ENCODE measurements around the gene CADM1. TPM values are rescaled to one million over a fixed set of nuclear protein-coding genes. Genes with fewer than 3 reads are reported as not detected.

Gene CADM1
- total and polyA plus RNA-seq, 2 experiments from 2014 or later: 16.5 to 18.0 TPM

DNA sequence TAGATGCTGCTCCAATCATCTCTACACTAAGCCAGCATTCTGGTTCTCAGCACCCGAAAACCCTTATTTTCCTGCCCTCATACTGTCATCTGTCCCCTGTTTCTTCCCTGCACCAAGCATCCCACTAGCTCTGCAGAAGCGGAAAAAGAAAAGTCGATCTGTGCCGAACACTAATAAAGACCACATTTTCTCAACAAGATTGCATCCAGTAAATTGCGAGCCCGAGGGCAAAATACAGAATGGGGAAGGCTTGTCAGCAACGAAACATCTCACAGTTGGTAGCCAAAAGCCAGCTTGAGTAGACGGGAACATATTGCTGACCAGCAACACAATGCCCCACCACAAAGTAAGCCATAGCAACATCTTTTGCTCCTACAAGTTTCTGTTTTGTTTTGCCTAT is 227.4 kb downstream of the CADM1 start:
- no peak overlapping the region for H3K4me3 ChIP-seq
- DNase-seq (ENCODE audit: low spot score) (no peak), ATAC-seq (no peak)
- H3K27ac ChIP-seq (ENCODE audit: low read depth): no peak overlapping the region
- Mint-ChIP-seq H3K27me3 (ENCODE audit: insufficient read depth, low read depth, poor library complexity) (peaks cover 2% of the 10 kb centered on the region), H3K4me3 (no peak overlapping the region), H3K9me3 (no peaks in the 10 kb centered on the region), H3K27ac (no peak overlapping the region), H3K4me1 (peaks cover 3% of the 10 kb centered on the region; the same call in 2 of the 3 replicates), H3K36me3 (ENCODE audit: low read depth) (no peaks in the 10 kb centered on the region)
- no peaks in the 10 kb centered on the region for H3K36me3 ChIP-seq (ENCODE audit: insufficient read depth)
- H3K4me1 ChIP-seq (ENCODE audit: insufficient read depth): no peaks in the 10 kb centered on the region
- no peaks in the 10 kb centered on the region for H4K20me1 ChIP-seq (replicated peaks; ENCODE audit: insufficient read depth)
- H2AFZ ChIP-seq: no peak overlapping the region
- H3K79me2 ChIP-seq (replicated peaks; ENCODE audit: insufficient read depth): no peaks in the 10 kb centered on the region
- 0 out of 2 replicates have a peak, but pooled peaks cover 4% of the 10 kb centered on the region for H3K9me2 ChIP-seq (ENCODE audit: insufficient read depth)
- no peak overlapping the region for H3K4me2 ChIP-seq
- no peaks in the 10 kb centered on the region for H3F3A ChIP-seq (replicated peaks; ENCODE audit: low read depth)
- H3K27me3 ChIP-seq (ENCODE audit: insufficient read depth): no peaks in the 10 kb centered on the region
- no peak for TF ChIP-seq ZNF114 (CRISPR knock-in tag; IDR thresholded peaks at IDR 0.05)
- TF ChIP-seq STAT1 (IDR thresholded peaks at IDR 0.05; ENCODE audit: unreplicated experiment): no peak

DNA sequence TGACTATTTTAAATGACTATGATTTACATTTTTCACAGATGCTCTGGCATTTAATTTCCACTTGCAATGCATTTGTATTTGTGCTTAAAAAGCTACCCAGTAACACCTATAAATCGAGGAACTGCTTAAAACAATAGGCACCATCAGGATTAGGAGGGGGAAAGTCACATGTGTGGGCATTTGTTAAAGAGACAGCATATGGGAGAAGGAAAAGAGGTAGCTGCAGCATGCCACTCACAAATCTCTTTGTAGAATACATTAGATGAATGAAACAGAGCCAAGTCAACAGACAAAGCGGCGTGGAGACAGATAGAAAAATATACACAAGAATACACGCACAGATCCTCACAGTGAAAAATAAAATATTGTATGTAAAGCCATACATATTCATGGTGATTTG is 228.0 kb downstream of the CADM1 start:
- ATAC-seq: no peak
- no peak overlapping the region for H3K27ac Mint-ChIP-seq
- H3K4me2 ChIP-seq: no peak overlapping the region
- H3K4me1 ChIP-seq (ENCODE audit: insufficient read depth): no peaks in the 10 kb centered on the region
- H3K4me1 Mint-ChIP-seq: peaks cover 3% of the 10 kb centered on the region; the same call in 2 of the 3 replicates
- no peaks in the 10 kb centered on the region for H3K27me3 ChIP-seq (ENCODE audit: insufficient read depth)
- no peak overlapping the region for H3K4me3 Mint-ChIP-seq
- H4K20me1 ChIP-seq (replicated peaks; ENCODE audit: insufficient read depth): no peaks in the 10 kb centered on the region
- H3K36me3 ChIP-seq (ENCODE audit: insufficient read depth): no peaks in the 10 kb centered on the region
- no peak for DNase-seq (ENCODE audit: low spot score)
- H3K4me3 ChIP-seq: no peak overlapping the region
- no peaks in the 10 kb centered on the region for H3K79me2 ChIP-seq (replicated peaks; ENCODE audit: insufficient read depth)
- peaks cover 2% of the 10 kb centered on the region for H3K27me3 Mint-ChIP-seq (ENCODE audit: insufficient read depth, low read depth, poor library complexity)
- no peaks in the 10 kb centered on the region for H3F3A ChIP-seq (replicated peaks; ENCODE audit: low read depth)
- no peak overlapping the region for H3K27ac ChIP-seq (ENCODE audit: low read depth)
- no peaks in the 10 kb centered on the region for H3K36me3 Mint-ChIP-seq (ENCODE audit: low read depth)
- no peaks in the 10 kb centered on the region for H3K9me3 Mint-ChIP-seq
- no peak overlapping the region for H2AFZ ChIP-seq
- H3K9me2 ChIP-seq (ENCODE audit: insufficient read depth): 0 out of 2 replicates have a peak, but pooled peaks cover 4% of the 10 kb centered on the region
- TF ChIP-seq, protein P1, sequence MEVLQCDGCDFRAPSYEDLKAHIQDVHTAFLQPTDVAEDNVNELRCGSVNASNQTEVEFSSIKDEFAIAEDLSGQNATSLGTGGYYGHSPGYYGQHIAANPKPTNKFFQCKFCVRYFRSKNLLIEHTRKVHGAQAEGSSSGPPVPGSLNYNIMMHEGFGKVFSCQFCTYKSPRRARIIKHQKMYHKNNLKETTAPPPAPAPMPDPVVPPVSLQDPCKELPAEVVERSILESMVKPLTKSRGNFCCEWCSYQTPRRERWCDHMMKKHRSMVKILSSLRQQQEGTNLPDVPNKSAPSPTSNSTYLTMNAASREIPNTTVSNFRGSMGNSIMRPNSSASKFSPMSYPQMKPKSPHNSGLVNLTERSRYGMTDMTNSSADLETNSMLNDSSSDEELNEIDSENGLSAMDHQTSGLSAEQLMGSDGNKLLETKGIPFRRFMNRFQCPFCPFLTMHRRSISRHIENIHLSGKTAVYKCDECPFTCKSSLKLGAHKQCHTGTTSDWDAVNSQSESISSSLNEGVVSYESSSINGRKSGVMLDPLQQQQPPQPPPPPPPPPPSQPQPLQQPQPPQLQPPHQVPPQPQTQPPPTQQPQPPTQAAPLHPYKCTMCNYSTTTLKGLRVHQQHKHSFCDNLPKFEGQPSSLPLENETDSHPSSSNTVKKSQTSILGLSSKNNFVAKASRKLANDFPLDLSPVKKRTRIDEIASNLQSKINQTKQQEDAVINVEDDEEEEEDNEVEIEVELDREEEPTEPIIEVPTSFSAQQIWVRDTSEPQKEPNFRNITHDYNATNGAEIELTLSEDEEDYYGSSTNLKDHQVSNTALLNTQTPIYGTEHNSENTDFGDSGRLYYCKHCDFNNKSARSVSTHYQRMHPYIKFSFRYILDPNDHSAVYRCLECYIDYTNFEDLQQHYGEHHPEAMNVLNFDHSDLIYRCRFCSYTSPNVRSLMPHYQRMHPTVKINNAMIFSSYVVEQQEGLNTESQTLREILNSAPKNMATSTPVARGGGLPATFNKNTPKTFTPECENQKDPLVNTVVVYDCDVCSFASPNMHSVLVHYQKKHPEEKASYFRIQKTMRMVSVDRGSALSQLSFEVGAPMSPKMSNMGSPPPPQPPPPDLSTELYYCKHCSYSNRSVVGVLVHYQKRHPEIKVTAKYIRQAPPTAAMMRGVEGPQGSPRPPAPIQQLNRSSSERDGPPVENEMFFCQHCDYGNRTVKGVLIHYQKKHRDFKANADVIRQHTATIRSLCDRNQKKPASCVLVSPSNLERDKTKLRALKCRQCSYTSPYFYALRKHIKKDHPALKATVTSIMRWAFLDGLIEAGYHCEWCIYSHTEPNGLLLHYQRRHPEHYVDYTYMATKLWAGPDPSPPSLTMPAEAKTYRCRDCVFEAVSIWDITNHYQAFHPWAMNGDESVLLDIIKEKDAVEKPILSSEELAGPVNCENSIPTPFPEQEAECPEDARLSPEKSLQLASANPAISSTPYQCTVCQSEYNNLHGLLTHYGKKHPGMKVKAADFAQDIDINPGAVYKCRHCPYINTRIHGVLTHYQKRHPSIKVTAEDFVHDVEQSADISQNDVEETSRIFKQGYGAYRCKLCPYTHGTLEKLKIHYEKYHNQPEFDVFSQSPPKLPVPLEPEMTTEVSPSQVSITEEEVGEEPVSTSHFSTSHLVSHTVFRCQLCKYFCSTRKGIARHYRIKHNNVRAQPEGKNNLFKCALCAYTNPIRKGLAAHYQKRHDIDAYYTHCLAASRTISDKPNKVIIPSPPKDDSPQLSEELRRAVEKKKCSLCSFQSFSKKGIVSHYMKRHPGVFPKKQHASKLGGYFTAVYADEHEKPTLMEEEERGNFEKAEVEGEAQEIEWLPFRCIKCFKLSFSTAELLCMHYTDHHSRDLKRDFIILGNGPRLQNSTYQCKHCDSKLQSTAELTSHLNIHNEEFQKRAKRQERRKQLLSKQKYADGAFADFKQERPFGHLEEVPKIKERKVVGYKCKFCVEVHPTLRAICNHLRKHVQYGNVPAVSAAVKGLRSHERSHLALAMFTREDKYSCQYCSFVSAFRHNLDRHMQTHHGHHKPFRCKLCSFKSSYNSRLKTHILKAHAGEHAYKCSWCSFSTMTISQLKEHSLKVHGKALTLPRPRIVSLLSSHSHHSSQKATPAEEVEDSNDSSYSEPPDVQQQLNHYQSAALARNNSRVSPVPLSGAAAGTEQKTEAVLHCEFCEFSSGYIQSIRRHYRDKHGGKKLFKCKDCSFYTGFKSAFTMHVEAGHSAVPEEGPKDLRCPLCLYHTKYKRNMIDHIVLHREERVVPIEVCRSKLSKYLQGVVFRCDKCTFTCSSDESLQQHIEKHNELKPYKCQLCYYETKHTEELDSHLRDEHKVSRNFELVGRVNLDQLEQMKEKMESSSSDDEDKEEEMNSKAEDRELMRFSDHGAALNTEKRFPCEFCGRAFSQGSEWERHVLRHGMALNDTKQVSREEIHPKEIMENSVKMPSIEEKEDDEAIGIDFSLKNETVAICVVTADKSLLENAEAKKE (CRISPR knock-in tag; IDR thresholded peaks at IDR 0.05): no peak
- TF ChIP-seq EZH2 (IDR thresholded peaks at IDR 0.05; ENCODE audit: low read depth, unreplicated experiment): no peak
- no peak for TF ChIP-seq EZH2phosphoT487 (IDR thresholded peaks at IDR 0.05; ENCODE audit: unreplicated experiment)
- TF ChIP-seq JUNB (IDR thresholded peaks at IDR 0.05; ENCODE audit: unreplicated experiment): no peak
- TF ChIP-seq POLR2AphosphoS5 (IDR thresholded peaks at IDR 0.05; ENCODE audit: low read depth): no peak
- TF ChIP-seq ZNF114 (CRISPR knock-in tag; IDR thresholded peaks at IDR 0.05): no peak
- TF ChIP-seq STAT1 (IDR thresholded peaks at IDR 0.05; ENCODE audit: unreplicated experiment): no peak
- no peak for TF ChIP-seq CREB1 (CRISPR knock-in tag; IDR thresholded peaks at IDR 0.05; ENCODE audit: low read depth)
- no peak for TF ChIP-seq ZNF331 (CRISPR knock-in tag; IDR thresholded peaks at IDR 0.05; ENCODE audit: low read depth)
- TF ChIP-seq, protein P2, sequence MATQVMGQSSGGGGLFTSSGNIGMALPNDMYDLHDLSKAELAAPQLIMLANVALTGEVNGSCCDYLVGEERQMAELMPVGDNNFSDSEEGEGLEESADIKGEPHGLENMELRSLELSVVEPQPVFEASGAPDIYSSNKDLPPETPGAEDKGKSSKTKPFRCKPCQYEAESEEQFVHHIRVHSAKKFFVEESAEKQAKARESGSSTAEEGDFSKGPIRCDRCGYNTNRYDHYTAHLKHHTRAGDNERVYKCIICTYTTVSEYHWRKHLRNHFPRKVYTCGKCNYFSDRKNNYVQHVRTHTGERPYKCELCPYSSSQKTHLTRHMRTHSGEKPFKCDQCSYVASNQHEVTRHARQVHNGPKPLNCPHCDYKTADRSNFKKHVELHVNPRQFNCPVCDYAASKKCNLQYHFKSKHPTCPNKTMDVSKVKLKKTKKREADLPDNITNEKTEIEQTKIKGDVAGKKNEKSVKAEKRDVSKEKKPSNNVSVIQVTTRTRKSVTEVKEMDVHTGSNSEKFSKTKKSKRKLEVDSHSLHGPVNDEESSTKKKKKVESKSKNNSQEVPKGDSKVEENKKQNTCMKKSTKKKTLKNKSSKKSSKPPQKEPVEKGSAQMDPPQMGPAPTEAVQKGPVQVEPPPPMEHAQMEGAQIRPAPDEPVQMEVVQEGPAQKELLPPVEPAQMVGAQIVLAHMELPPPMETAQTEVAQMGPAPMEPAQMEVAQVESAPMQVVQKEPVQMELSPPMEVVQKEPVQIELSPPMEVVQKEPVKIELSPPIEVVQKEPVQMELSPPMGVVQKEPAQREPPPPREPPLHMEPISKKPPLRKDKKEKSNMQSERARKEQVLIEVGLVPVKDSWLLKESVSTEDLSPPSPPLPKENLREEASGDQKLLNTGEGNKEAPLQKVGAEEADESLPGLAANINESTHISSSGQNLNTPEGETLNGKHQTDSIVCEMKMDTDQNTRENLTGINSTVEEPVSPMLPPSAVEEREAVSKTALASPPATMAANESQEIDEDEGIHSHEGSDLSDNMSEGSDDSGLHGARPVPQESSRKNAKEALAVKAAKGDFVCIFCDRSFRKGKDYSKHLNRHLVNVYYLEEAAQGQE (IDR thresholded peaks at IDR 0.05; ENCODE audit: unreplicated experiment): no peak
- TF ChIP-seq, protein P3, sequence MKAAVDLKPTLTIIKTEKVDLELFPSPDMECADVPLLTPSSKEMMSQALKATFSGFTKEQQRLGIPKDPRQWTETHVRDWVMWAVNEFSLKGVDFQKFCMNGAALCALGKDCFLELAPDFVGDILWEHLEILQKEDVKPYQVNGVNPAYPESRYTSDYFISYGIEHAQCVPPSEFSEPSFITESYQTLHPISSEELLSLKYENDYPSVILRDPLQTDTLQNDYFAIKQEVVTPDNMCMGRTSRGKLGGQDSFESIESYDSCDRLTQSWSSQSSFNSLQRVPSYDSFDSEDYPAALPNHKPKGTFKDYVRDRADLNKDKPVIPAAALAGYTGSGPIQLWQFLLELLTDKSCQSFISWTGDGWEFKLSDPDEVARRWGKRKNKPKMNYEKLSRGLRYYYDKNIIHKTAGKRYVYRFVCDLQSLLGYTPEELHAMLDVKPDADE (IDR thresholded peaks at IDR 0.05): no peak
- no peak for TF ChIP-seq NANOG (IDR thresholded peaks at IDR 0.05; ENCODE audit: borderline replicate concordance)
